Measurements from ENCODE around the gene TMPRSS13. TPM values are rescaled to one million over a fixed set of nuclear protein-coding genes. Genes with fewer than 3 reads are reported as not detected.

Gene TMPRSS13
- total RNA-seq, 1 experiment from 2014 or later, result 0.50 TPM

GRCh38 chr11:117883063-117883462 is 46.1 kb downstream of the TMPRSS13 start:
- no peak overlapping the region for H2AFZ ChIP-seq (ENCODE audit: low read length)
- H3K4me1 ChIP-seq (ENCODE audit: insufficient read depth, low read length), result peaks cover 2% of the 10 kb centered on the region; the same call in 1 of the 2 replicates
- H4K91ac ChIP-seq (ENCODE audit: insufficient read length, low read depth, low read length), result no peak overlapping the region
- no peak overlapping the region for H3K4me2 ChIP-seq (ENCODE audit: insufficient read depth, insufficient read length, low read length)
- no peak overlapping the region for H3K4ac ChIP-seq (ENCODE audit: low read depth, low read length)
- Mint-ChIP-seq H3K9me3 (no peaks in the 10 kb centered on the region), H3K4me3 (no peak overlapping the region), H3K4me1 (peaks cover 26 to 29% of the 10 kb centered on the region in 2 experiments), H3K27me3 (ENCODE audit: low read depth) (peaks cover 42% of the 10 kb centered on the region), H3K36me3 (ENCODE audit: insufficient read depth in 1 of 3, low read depth in 3 of 3) (no peaks in the 10 kb centered on the region), H3K27ac (no peak overlapping the region)
- H3K23ac ChIP-seq (ENCODE audit: insufficient read length, low read depth, low read length), result no peak overlapping the region
- DNase-seq, result no peak
- H2AK5ac ChIP-seq (ENCODE audit: insufficient read length, low read length), result no peak overlapping the region
- no peak overlapping the region for H4K5ac ChIP-seq (ENCODE audit: insufficient read length, low read depth, low read length)
- no peaks in the 10 kb centered on the region for H3K23me2 ChIP-seq (ENCODE audit: insufficient read length, low read depth, low read length, poor library complexity, severe bottlenecking)
- H3K27me3 ChIP-seq (ENCODE audit: insufficient read depth, low read length), result no peaks in the 10 kb centered on the region; the same call in 1 of the 2 replicates
- H3K18ac ChIP-seq (ENCODE audit: insufficient read length, low read depth, low read length), result no peak overlapping the region
- H3K14ac ChIP-seq (ENCODE audit: insufficient read depth, low read length), result no peak overlapping the region
- H2BK15ac ChIP-seq (ENCODE audit: low read depth, low read length), result no peak overlapping the region
- no peak overlapping the region for H3T11ph ChIP-seq (ENCODE audit: low read length)
- no peaks in the 10 kb centered on the region for H4K20me1 ChIP-seq (ENCODE audit: control insufficient read depth, insufficient read depth, insufficient read length)
- H3K9me3 ChIP-seq (ENCODE audit: control insufficient read depth, low read depth, low read length), result no peaks in the 10 kb centered on the region
- no peak overlapping the region for H3K27ac ChIP-seq (ENCODE audit: insufficient read length, low read depth, low read length)
- no peak for TF ChIP-seq CTCF (conservative IDR thresholded peaks at IDR 0.05)
- H3K79me1 ChIP-seq (ENCODE audit: insufficient read depth, low read depth, low read length, poor library complexity, severe bottlenecking), result no peaks in the 10 kb centered on the region
- WGBS (ENCODE audit: extremely low coverage, insufficient read length, low lambda C conversion rate), result no CpG with 5 or more reads among the region's 3 CpGs
- no peak overlapping the region for H4K8ac ChIP-seq (replicated peaks; ENCODE audit: insufficient read length, low read depth, low read length)
- no peak overlapping the region for H2BK12ac ChIP-seq (ENCODE audit: insufficient read length, low read depth, low read length)
- H3K79me2 ChIP-seq (ENCODE audit: insufficient read depth, low read length), result no peaks in the 10 kb centered on the region
- no peak overlapping the region for H3K56ac ChIP-seq (ENCODE audit: insufficient read length, low read depth, low read length)
- H2BK5ac ChIP-seq (ENCODE audit: insufficient read length, low read length), result no peak overlapping the region
- H2BK20ac ChIP-seq (ENCODE audit: low read depth, low read length, poor library complexity, severe bottlenecking), result no peak overlapping the region
- no peak overlapping the region for H3K9ac ChIP-seq (ENCODE audit: extremely low read depth, insufficient read length, low read length)
- no peak overlapping the region for H2BK120ac ChIP-seq (ENCODE audit: low read depth, low read length, poor library complexity, severe bottlenecking)
